GM21619 (cell line): ENCODE measurements around the gene BLM.

ENCODE experiments used
- ATAC-seq: cut with Tn5 transposase; IDR thresholded peaks from one replicate; pipeline ENCODE4 v1.9.1; 2021; ENCODE audit not compliant: unreplicated experiment

Gene BLM

DNA sequence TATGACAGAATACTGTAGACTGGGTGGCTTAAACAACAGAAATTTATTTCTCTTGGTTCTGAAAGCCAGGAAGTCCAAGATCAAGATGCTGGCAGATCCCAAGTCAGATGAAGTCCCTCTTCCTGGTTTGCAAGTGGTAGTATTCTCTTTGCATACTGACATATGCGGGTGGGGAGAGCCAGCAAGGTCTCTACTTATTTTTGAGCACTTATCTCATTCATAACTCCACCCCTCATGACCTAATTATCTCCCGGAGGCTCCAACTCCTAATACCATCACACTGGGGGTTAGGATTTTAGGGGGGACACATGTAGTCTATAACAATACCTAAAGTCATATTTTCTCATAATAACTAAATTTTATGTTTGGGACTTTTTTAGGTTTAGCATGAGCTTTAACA, 65.3 kb downstream of the BLM start:
- ATAC-seq, result no peak

GRCh38 chr15:90787881-90788280, 70.7 kb downstream of the BLM start:
- ATAC-seq, result no peak

DNA sequence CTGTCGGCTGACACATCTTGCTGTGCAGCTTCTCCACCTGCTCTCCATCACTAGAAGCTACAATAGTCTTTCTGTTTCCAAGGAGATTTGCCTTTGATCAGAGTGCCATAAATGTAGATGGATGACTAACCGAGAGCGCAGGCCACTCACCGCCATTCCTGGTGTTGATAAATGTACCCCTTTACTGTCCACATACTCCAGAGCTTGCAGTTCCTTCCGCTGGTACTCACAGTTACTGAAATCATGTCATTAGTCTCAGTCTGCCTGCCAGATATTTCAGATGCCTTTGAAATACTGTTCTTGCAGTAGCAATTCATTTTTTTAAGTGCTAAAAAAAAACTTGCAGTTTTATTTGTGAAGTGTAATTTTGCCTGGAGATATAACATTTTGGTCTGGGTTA, 72.3 kb downstream of the BLM start:
- ATAC-seq, result no peak

GRCh38 chr15:90790057-90790456, 72.9 kb downstream of the BLM start:
- ATAC-seq, result no peak

- no peak for ATAC-seq
These were observed 73.4 kb downstream of the BLM start for GRCh38 chr15:90790561-90790960.

DNA sequence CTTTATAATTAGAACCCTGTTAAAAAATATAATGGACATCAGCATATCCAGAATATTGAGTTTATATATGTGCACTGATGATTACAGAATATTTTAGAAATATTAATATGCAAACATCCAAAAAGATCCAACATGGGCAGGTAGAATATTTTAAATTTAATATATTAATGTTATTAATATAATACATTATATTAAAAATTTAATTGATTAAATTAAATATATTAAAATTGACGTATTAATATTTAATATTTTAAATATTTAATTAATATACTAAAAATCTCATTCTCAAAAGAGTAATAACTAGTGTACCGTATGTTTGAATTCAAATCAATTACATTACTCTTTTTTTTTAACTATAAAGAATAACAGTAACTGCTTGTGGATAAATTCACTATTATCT, 77.4 kb downstream of the BLM start:
- ATAC-seq, result no peak

DNA sequence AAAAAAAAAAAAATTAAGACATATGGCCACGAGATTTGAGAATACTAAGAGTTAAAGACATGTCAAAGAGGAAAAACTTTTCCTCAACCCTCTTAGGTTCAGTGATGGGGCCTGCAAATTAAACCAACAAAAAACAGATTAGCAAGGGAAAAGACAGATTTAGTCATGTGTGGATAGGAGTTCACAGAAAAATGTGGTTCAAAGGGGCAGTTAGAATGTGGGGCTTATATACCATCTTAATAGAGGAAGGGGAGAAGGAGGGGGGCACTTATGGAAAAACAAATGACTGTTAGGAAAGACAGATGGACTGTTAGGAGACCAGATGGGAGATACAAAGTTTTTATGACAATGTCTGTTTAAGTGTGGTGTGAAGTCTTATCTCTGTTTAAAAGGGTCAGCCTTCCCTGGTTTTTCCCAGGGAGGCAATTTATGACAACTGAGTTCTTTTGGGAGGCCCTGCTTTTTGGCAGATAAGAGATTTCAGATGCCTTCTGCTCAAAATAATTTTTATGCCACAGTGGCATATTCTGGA, 82.6 kb downstream of the BLM start:
- ATAC-seq, result no peak

- ATAC-seq, result no peak
These were observed 84.7 kb downstream of the BLM start for GRCh38 chr15:90801803-90802202.

- ATAC-seq, result no peak
These were observed 90.1 kb downstream of the BLM start for GRCh38 chr15:90807074-90807785.

DNA sequence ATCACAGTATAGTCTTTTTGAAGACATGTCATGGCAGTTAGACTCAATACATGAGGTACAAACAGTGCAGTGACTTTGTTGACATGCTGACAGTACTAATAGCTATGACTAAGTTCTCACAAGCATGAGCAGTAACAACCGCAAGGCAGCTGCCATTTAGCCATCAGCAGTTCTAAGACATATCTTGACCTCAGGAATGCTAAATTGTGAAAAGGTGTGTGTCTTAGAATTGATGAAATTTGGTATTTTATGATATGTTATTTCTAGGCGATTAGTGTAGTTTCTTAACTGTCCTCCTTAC, 90.6 kb downstream of the BLM start:
- no peak for ATAC-seq

GRCh38 chr15:90808517-90809235, 91.5 kb downstream of the BLM start:
- ATAC-seq, result no peak

- no peak for ATAC-seq
These were observed 92.4 kb downstream of the BLM start for GRCh38 chr15:90809536-90809935.

- no peak for ATAC-seq
These were observed 93.2 kb downstream of the BLM start for GRCh38 chr15:90810354-90810753.

GRCh38 chr15:90812171-90812957, 95.2 kb downstream of the BLM start:
- ATAC-seq, result no peak

DNA sequence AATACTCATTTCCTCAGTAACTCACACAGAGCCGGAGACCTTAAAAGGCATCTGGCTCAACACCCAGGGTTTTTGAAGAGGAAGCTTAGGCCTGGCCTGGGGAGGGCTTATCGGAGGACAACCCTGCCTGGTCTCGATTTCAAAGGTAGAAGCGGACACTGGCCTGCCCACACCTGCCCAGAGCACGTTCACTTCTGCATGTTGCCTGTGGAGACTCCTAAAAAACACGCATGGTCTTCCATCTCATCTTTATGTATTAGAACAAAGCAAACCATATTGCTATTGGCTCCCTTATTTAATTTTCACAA, 95.8 kb downstream of the BLM start:
- no peak for ATAC-seq

DNA sequence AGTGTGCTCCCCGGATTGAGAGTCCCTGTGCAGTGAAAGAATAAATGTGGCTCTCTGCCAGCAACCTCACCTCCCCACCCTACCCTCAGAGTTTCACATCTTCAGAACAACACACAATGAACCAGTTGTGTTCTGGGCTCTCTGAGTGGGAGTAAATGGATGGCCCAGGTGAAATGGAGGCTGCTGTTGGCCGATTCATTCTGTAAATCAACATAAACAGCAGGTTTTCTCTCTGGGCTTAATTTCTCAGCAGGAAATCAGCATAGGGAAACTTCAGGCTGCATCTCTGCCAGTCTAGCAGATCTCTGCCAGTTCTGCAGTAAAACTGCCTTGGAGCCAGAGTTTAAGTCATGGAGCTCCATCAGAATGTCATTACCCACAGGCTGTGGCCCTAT, 96.6 kb downstream of the BLM start:
- ATAC-seq, result no peak

DNA sequence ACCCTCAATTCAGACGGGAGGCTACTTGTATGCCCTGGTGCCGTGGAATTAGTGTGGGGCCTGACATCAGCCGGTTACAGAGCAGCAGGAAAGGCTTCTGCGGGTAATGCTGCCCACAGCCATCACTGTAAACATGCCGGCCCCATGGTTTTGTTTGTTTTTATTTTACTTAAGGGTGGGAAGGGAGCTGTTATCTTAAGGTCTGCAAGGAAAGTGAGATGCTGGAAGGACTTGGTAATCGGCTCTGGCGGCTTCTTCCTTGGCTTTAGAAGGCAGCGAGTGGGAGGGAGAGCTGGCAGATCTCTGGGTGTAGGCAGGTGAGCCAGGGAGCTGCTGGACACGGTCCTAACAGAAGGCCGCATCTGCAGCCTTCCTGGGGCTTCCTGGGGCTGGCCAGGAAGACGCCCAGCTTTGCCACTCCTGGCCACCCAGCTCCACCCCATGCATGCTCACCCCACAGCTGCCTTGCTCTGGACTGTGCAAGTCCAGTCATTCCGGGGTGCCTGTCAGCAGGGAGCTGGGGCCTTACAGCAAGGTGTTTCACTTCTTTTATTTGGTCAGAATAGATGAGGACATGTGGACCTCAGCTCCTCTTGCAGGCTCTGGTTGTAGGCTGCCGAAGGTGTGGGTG, 97.2 kb downstream of the BLM start:
- ATAC-seq, result no peak

DNA sequence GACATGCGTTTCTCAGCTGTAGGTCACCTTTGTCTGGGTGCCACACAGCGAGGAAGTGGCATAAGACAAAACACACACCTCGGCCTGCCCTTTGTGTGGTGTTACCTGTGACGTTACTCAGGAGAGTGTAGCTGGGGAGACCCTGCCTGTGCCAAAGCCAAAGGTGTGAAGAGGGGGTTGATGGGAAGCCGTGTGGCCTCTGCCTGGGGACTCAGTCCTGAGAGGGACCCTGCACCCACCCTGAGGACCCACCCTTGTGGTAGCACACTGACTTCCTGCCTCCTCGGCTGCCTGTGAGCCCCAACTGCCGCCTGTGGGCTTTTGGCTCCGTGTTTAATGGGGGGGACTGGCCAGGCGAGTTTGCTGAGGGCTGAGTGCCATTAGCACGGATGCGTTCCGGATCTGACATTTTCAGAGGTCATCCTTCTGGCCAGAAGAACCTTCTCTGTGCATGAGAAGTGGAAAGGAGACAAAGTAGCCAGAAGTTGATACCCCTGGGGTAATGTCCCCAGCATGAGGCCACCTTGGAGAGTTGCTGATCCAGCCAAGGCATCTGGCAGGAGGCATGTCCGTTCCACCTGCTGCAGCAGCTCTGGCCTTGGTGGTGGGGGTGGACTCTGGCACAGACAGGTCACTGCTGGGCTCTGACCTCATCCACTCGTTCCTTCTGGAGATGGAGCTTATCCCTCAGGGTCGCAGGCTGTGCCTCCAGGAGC, 99.4 kb downstream of the BLM start:
- no peak for ATAC-seq

DNA sequence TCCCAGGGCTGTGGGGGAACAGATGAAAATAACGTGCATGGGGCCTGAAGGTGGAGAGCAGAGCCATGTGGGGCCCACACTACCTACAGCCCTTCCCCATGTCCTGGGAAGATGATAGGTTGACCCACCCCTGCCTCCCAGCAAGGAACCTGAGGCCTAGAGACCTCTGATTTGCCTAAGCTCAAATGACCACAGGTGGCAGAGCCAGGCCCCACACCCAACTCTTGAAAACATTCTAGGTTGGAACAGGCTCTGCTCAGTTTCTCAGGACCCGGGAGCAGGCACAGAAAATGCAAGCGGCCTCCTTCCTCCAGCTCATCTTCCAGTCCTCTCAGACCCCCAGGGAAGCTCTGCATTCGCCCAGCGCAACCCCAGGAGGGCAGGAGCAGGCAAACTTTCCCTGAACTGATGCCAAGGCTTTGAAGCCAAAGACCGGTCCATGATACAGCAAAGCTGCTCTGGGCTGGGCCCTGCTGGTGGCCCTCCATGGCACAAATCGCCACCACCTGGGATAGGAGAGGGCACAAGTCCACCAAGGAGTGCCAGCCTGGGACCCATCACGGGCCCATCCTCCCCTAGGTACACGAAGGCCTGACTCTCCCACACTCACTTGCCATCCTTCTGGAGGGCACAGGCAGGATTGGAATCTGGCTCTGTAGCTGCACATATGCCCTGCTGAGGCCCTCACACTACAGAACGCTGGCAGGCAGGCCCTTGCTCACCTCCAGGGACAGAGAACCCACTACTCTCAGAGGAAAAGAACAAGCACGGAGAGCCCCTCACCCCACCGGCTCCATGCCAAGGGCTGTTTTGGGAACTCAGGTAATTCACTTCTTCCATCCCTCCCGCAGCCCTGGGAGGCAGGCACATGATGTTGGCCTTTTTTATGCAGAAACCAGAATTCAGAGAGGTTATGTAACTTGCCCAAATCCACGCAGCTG, 100.2 kb downstream of the BLM start:
- no peak for ATAC-seq
